ENCODE results near the gene PHF23. TPM values are rescaled to one million over a fixed set of nuclear protein-coding genes. Genes with fewer than 3 reads are reported as not detected.

The PHF23 gene
- total and polyA plus RNA-seq, 11 donors: 13.7 to 36.7 (median 23.0) TPM

DNA sequence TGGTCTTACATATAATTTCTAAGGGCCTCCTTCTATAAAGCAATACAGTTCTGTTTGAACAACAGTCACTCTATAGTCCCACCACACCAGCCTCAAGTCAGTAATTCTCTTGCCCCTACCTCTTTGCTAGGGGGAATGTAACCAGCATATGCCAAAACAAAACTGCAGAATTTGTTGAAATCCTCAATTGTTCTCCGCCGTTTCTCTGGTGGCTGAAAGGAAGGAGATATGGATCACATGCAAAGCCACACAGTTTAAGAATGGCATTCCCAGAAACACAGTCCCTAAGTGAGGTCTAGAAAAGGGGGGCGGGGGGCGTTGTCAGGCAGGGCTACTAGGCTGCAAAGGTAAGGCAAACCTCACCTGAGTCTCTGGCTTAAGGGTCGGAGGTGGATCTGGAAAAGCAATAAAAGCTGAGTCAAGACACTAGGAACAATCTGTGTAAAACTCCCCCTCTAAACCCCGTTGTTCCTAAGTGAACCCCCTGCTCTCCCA, 1.9 kb downstream of the PHF23 start:
- DNase-seq: no peak
- peak overlapping the region; percentile 66 to 98 (median 90) for H3K4me3 ChIP-seq
- peaks cover 0 to 38% (median 29%) of the 10 kb centered on the region in 9 donors for H3K36me3 ChIP-seq
- no peak for TF ChIP-seq POLR2A (IDR thresholded peaks at IDR 0.05)
- TF ChIP-seq, protein P1, sequence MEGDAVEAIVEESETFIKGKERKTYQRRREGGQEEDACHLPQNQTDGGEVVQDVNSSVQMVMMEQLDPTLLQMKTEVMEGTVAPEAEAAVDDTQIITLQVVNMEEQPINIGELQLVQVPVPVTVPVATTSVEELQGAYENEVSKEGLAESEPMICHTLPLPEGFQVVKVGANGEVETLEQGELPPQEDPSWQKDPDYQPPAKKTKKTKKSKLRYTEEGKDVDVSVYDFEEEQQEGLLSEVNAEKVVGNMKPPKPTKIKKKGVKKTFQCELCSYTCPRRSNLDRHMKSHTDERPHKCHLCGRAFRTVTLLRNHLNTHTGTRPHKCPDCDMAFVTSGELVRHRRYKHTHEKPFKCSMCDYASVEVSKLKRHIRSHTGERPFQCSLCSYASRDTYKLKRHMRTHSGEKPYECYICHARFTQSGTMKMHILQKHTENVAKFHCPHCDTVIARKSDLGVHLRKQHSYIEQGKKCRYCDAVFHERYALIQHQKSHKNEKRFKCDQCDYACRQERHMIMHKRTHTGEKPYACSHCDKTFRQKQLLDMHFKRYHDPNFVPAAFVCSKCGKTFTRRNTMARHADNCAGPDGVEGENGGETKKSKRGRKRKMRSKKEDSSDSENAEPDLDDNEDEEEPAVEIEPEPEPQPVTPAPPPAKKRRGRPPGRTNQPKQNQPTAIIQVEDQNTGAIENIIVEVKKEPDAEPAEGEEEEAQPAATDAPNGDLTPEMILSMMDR (IDR thresholded peaks at IDR 0.05): no peak
- H3K27ac ChIP-seq: peak overlapping the region; percentile 57 to 98 (median 94)
- H3K9me3 ChIP-seq: no peaks in the 10 kb centered on the region
- WGBS, 4 donors: 27 to 29% (median 29%) methylated on average over 6 of the region's 6 CpGs
- ATAC-seq: no peak
- H3K27me3 ChIP-seq: no peaks in the 10 kb centered on the region
- intact Hi-C loops (cut with DNase I): loop anchor here in 3 of 10 donors (2.0 to 10.0 kb wide), 4 partner anchors 17 to 607 kb away; partner anchors contain the start of genes CD68 (in 1 of the 3), POLR2A (in 1 of the 3) and SLC35G6 (in 1 of the 3)
- H3K4me1 ChIP-seq: peaks cover 10 to 64% (median 42%) of the 10 kb centered on the region in 12 donors

DNA sequence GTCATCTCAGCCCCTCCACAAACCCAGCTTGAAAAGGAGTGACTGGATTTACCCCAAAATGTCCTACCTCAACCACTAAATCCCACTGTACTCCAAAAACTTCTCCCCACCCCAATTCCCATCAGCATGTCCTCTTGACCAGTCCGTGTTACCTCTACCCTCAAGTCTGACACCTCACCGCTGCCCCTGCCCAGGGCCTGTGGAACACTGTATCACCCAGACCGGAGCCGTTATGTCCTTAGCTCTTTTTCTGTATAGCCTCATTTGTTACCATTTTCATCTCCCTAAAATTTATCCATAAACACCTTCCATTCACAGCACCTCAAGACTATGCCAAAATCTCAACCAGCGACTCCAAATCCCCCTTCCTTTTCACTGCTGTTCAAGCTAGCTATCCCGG, 2.4 kb downstream of the PHF23 start:
- peaks cover 0 to 38% (median 29%) of the 10 kb centered on the region in 9 donors for H3K36me3 ChIP-seq
- peak overlapping the region in 5 of 12 donors; percentile 91 to 98 (median 95) for H3K27ac ChIP-seq
- H3K27me3 ChIP-seq: no peaks in the 10 kb centered on the region
- peak in 1 of 5 donors; percentile 24 for DNase-seq
- no peaks in the 10 kb centered on the region for H3K9me3 ChIP-seq
- ATAC-seq: no peak
- TF ChIP-seq POLR2A (IDR thresholded peaks at IDR 0.05): no peak
- TF ChIP-seq, protein P1 (IDR thresholded peaks at IDR 0.05): no peak
- intact Hi-C loops (cut with DNase I): loop anchor here in 3 of 10 donors (2.0 to 10.0 kb wide), 4 partner anchors 16 to 608 kb away; partner anchors contain the start of genes CD68 (in 1 of the 3), POLR2A (in 1 of the 3) and SLC35G6 (in 1 of the 3)
- H3K4me3 ChIP-seq: peak overlapping the region in 2 of 12 donors; percentile 96 to 98
- peaks cover 10 to 69% (median 44%) of the 10 kb centered on the region in 12 donors for H3K4me1 ChIP-seq
- WGBS, 4 donors: 87 to 89% (median 88%) methylated on average over 6 of the region's 6 CpGs

DNA sequence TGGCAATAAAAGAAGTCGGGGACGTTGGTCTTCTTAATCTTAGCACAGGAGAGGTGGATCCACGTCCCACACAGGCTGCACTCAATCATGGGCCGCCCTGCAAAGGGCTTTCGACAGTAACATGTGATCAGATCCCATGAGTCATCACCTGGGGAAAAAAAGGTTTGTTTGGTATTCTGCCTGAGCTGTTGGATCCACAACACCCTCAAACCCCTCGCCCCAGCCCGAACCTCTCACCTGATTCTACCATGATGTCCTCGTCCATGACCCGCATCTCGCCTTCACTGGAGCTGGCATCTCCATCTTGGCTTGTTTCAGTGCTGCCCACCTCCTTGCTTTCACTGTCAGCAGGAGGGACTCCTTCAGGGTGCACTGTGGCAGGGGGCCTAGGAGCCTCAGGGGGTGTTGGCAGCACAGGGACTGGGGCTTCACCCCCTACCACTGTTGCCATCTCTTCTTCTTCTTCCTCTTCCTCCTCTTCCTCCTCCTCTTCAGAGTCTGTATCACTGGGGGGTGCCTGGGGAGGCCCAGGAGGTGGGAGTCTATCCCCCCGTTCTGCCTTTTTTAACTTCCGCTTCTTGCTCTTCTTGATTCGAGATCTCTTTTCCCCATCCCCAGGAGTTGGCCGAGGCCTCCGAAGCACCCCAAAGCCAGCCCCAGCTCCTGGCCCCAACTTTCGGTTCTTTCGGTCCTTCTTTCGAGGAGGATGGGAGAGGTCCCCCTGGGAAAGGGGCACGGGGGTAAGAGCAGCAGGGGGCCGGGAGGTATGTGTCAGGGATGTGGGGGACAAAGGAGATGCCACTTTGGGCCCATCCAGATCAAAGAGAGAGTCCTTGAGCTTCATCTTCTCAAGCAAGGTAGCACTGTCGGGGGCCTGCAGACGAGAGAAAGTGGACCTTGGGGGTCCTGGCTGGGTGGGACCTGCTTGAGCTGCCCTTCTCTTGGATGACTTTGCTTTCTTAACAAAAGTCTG, 3.3 kb downstream of the PHF23 start:
- peaks cover 10 to 67% (median 39%) of the 10 kb centered on the region in 12 donors for H3K4me1 ChIP-seq
- WGBS, 4 donors: 84 to 87% (median 85%) methylated on average over 21 to 22 of the region's 22 CpGs
- H3K36me3 ChIP-seq: peaks cover 0 to 38% (median 26%) of the 10 kb centered on the region in 9 donors
- no peaks in the 10 kb centered on the region for H3K27me3 ChIP-seq
- intact Hi-C loops (cut with DNase I): loop anchor here in 3 of 10 donors (2.0 to 10.0 kb wide), 4 partner anchors 15 to 609 kb away; partner anchors contain the start of genes CD68 (in 1 of the 3), POLR2A (in 1 of the 3) and SLC35G6 (in 1 of the 3)
- DNase-seq: peak in 4 of 5 donors; percentile 11 to 54 (median 22)
- TF ChIP-seq POLR2A (IDR thresholded peaks at IDR 0.05): no peak
- TF ChIP-seq, protein P1 (IDR thresholded peaks at IDR 0.05): no peak
- H3K9me3 ChIP-seq: no peaks in the 10 kb centered on the region
- no peak overlapping the region for H3K4me3 ChIP-seq
- peak overlapping the region in 1 of 12 donors; percentile 91 for H3K27ac ChIP-seq
- no peak for ATAC-seq
